NCI-H774 (cell line): ENCODE data around the gene MACROD2.

Source experiments
- DNase-seq: peaks from one replicate; lab custom pipeline; 2025; lab: John Stamatoyannopoulos, UW

MACROD2 gene

GRCh38 chr20:14470977-14471661 is 475.8 kb downstream of the MACROD2 start:
- no peak for DNase-seq

- no peak for DNase-seq
These were observed 481.8 kb downstream of the MACROD2 start for GRCh38 chr20:14477125-14477524.

GRCh38 chr20:14478126-14478525 is 482.8 kb downstream of the MACROD2 start:
- DNase-seq: no peak

- no peak for DNase-seq
These were observed 486.5 kb downstream of the MACROD2 start for GRCh38 chr20:14481863-14482262.

GRCh38 chr20:14488212-14488611 is 492.9 kb downstream of the MACROD2 start:
- no peak for DNase-seq

GRCh38 chr20:14488756-14489479 is 493.6 kb downstream of the MACROD2 start:
- no peak for DNase-seq

- no peak for DNase-seq
These were observed 494.2 kb downstream of the MACROD2 start for GRCh38 chr20:14489544-14489943.

GRCh38 chr20:14491436-14491835 is 496.1 kb downstream of the MACROD2 start:
- DNase-seq: no peak

GRCh38 chr20:14493408-14493807 is 498.1 kb downstream of the MACROD2 start:
- no peak for DNase-seq

- DNase-seq: no peak
These were observed 499.0 kb downstream of the MACROD2 start for GRCh38 chr20:14494355-14494754.

GRCh38 chr20:14495066-14495465 is 499.8 kb downstream of the MACROD2 start:
- no peak for DNase-seq

GRCh38 chr20:14497004-14497403 is 501.7 kb downstream of the MACROD2 start:
- no peak for DNase-seq

GRCh38 chr20:14498772-14499171 is 503.5 kb downstream of the MACROD2 start:
- DNase-seq: no peak

GRCh38 chr20:14505476-14505875 is 510.2 kb downstream of the MACROD2 start:
- DNase-seq: no peak

GRCh38 chr20:14507711-14508110 is 512.4 kb downstream of the MACROD2 start:
- no peak for DNase-seq

- DNase-seq: no peak
These were observed 515.0 kb downstream of the MACROD2 start for GRCh38 chr20:14510341-14510740.

GRCh38 chr20:14512839-14513238 is 517.5 kb downstream of the MACROD2 start:
- DNase-seq: no peak

- no peak for DNase-seq
These were observed 523.3 kb downstream of the MACROD2 start for GRCh38 chr20:14518648-14519047.

- DNase-seq: no peak
These were observed 525.7 kb downstream of the MACROD2 start for GRCh38 chr20:14521016-14521415.

- DNase-seq: no peak
These were observed 526.1 kb downstream of the MACROD2 start for GRCh38 chr20:14521436-14521835.

- DNase-seq: no peak
These were observed 527.3 kb downstream of the MACROD2 start for GRCh38 chr20:14522595-14522994.

- no peak for DNase-seq
These were observed 527.8 kb downstream of the MACROD2 start for GRCh38 chr20:14523090-14523489.

- DNase-seq: no peak
These were observed 530.1 kb downstream of the MACROD2 start for GRCh38 chr20:14525426-14525825.

GRCh38 chr20:14526891-14527290 is 531.6 kb downstream of the MACROD2 start:
- no peak for DNase-seq
